GM15510 (cell line): ENCODE results near the gene CEP295NL.

Source experiments
- POLR2A ChIP-seq: IDR thresholded peaks from 3 replicates; pipeline ENCODE4 v1.6.1; 2011; ENCODE audit warnings: borderline replicate concordance; ENCODE audit not compliant: insufficient read length; ENCODE audit errors: extremely low read depth

Gene CEP295NL

GRCh38 chr17:78842881-78843565 is 60.0 kb downstream of the CEP295NL start:
- TF ChIP-seq POLR2A = no peak

GRCh38 chr17:78840780-78841611 is 62.0 kb downstream of the CEP295NL start, which contains the start of gene USP36:
Gene USP36, minus strand, starts transcription at chr17:78840814. Its CDS starts 4,451 bp downstream, at chr17:78836363.
- TF ChIP-seq POLR2A = peak; percentile 96
